Measurements from ENCODE around the gene COL17A1. TPM values are rescaled to one million over a fixed set of nuclear protein-coding genes. Genes with fewer than 3 reads are reported as not detected.
A peak's percentile ranks its signal among the peaks of the same experiment; 100 is the strongest.

Gene COL17A1
- total and polyA plus RNA-seq, 2 of the 13 experiments (the other 11 are each of a cell fraction or from before 2014, with no cell fraction given): 0.03 TPM; not detected in 1

GRCh38 chr10:104120903-104121484, 35.3 kb upstream of the COL17A1 start (continued):
- peak; percentile 69 for TF ChIP-seq SAP130 (CRISPR knock-in tag; IDR thresholded peaks at IDR 0.05; ENCODE audit: low read depth)
- TF ChIP-seq TOE1 (CRISPR knock-in tag; IDR thresholded peaks at IDR 0.05): no peak
- no peak for TF ChIP-seq SP2 (CRISPR knock-in tag; IDR thresholded peaks at IDR 0.05)
- TF ChIP-seq ZNF142 (CRISPR knock-in tag; IDR thresholded peaks at IDR 0.05): no peak
- no peak for TF ChIP-seq STAT5B (CRISPR knock-in tag; IDR thresholded peaks at IDR 0.05)
- TF ChIP-seq BCL6 (CRISPR knock-in tag; IDR thresholded peaks at IDR 0.05): no peak
- peak; percentile 78 for TF ChIP-seq RFX1 (IDR thresholded peaks at IDR 0.05)
- no peak for TF ChIP-seq CCAR2 (optimal IDR thresholded peaks at IDR 0.05; ENCODE audit: low read depth, low read length)
- no peak for TF ChIP-seq AGO1 (IDR thresholded peaks at IDR 0.05; ENCODE audit: low read depth, low read length, poor library complexity, severe bottlenecking)
- TF ChIP-seq RBFOX2 (IDR thresholded peaks at IDR 0.05; ENCODE audit: low read depth, low read length): no peak
- TF ChIP-seq ATM (IDR thresholded peaks at IDR 0.05; ENCODE audit: borderline replicate concordance): no peak
- TF ChIP-seq NONO (IDR thresholded peaks at IDR 0.05): no peak
- no peak for TF ChIP-seq NONO (CRISPR knock-in tag; conservative IDR thresholded peaks at IDR 0.05)
- TF ChIP-seq ZNF296 (CRISPR knock-in tag; conservative IDR thresholded peaks at IDR 0.05): no peak
- no peak for TF ChIP-seq ZNF121 (CRISPR knock-in tag; IDR thresholded peaks at IDR 0.05)
- TF ChIP-seq DDIT3 (CRISPR knock-in tag; IDR thresholded peaks at IDR 0.05): no peak
- TF ChIP-seq ZNF547 (CRISPR knock-in tag; IDR thresholded peaks at IDR 0.05): no peak
- 0 out of 2 replicates have a peak, but pooled peaks have one; percentile 0 for TF ChIP-seq ZNF230 (CRISPR knock-in tag; IDR thresholded peaks at IDR 0.05)
- TF ChIP-seq ZMYM2 (CRISPR knock-in tag; IDR thresholded peaks at IDR 0.05): no peak
- TF ChIP-seq U2AF1 (optimal IDR thresholded peaks at IDR 0.05; ENCODE audit: low read depth, low read length): no peak
- TF ChIP-seq ZNF629 (CRISPR knock-in tag; conservative IDR thresholded peaks at IDR 0.05): no peak
- TF ChIP-seq SATB2 (CRISPR knock-in tag; IDR thresholded peaks at IDR 0.05): no peak
- TF ChIP-seq BCLAF1 (IDR thresholded peaks at IDR 0.05): no peak
- TF ChIP-seq ZNF816 (CRISPR knock-in tag; IDR thresholded peaks at IDR 0.05; ENCODE audit: borderline replicate concordance): no peak
- no peak for TF ChIP-seq ZNF33A (CRISPR knock-in tag; IDR thresholded peaks at IDR 0.05; ENCODE audit: borderline replicate concordance)
